GM12875 (cell line): ENCODE measurements around the gene CCDC61.

Source experiments
- H3K4me3 ChIP-seq: one replicate; pipeline ENCODE4 v1.5.1; 2011; ENCODE audit warnings: low read depth, low read length, control low read depth
- CTCF ChIP-seq: IDR thresholded peaks from 2 replicates; pipeline ENCODE4 v1.5.1; 2011; ENCODE audit warnings: low read depth, mild to moderate bottlenecking, control low read depth, inconsistent platforms, low read length, moderate library complexity, borderline replicate concordance; ENCODE audit not compliant: insufficient read depth

CCDC61 gene

DNA sequence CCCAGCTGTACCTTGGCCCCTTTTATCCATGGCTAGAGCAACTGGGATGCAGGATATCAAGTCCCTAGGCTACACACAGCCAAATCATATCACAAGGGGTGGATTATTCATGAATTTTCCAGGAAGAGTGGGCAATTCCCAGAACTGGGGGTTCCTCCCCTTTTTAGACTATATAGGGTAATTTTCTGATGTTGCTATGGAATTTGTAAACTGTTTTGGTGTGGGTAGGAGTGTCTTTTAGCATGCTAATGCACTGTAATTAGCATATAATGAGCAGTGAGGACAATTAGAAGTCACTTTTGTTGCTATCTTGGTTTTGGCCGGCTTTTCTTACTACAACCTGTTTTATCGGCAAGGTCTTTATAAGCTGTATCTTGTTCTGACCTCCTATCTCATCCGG lies 63.5 kb downstream of the CCDC61 start:
- no peak for TF ChIP-seq CTCF

GRCh38 chr19:46060012-46060411 lies 64.7 kb downstream of the CCDC61 start:
- no peak for TF ChIP-seq CTCF

More for the DNA sequence above, 63.5 kb downstream of the CCDC61 start:
- H3K4me3 ChIP-seq: no peak overlapping the region

GRCh38 chr19:46063201-46063600 lies 67.9 kb downstream of the CCDC61 start:
- TF ChIP-seq CTCF: no peak

More at GRCh38 chr19:46060012-46060411, 64.7 kb downstream of the CCDC61 start:
- H3K4me3 ChIP-seq: no peak overlapping the region

DNA sequence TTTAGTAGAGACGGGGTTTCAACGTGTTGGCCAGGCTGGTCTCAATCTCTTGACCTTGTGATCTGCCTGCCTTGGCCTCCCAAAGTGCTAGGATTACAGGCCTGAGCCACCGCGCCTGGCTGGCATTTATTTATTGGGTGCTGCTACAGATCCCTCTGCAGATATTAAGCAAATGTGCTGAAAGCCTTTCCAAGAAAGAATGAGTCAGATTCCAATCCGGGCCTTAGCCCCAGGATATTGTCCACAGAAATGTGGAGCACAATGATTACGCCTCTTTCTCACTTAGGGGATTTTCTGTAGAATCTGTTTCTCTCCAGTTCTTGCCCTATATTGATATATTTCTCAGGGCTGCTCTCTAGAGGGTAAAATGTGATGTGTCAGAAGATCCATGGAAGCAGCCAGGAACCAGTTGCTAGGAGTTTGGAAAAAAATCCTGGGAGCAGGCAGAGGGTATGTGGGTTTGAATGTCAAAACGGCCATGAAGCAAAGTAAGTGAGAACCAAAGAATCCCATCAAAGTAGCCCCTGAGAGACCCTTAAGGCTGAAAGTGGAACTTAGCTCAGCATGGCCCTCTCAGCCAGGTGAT lies 70.3 kb downstream of the CCDC61 start:
- TF ChIP-seq CTCF: no peak

More at GRCh38 chr19:46063201-46063600, 67.9 kb downstream of the CCDC61 start:
- no peak overlapping the region for H3K4me3 ChIP-seq

DNA sequence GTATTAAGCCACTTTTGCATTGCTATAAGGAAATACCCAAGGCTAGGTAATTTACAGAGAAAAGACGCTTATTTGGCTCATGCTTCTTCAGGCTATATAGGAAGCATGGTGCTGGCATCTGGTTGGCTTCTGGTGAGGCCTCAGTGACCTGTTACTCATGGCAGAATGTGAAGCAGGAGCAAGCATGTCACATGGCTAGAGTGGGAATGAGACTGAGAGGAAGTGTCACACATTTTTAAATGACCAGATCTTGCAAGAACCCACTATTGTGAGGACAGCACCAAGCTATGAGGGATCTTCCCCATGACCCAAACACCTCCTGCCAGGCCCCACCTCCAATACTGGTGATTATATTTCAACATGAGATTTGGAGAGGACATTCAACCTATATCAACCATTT lies 71.2 kb downstream of the CCDC61 start:
- H3K4me3 ChIP-seq: no peak overlapping the region
- TF ChIP-seq CTCF: no peak

More for the DNA sequence above, 70.3 kb downstream of the CCDC61 start:
- H3K4me3 ChIP-seq: no peak overlapping the region

- no peak for TF ChIP-seq CTCF
- H3K4me3 ChIP-seq: no peak overlapping the region
These were observed 72.4 kb downstream of the CCDC61 start for GRCh38 chr19:46067691-46068090.
